IMR-90 (cell line): ENCODE results near the gene MCFD2. TPM values are rescaled to one million over a fixed set of nuclear protein-coding genes. Genes with fewer than 3 reads are reported as not detected.

Source experiments
- ATAC-seq: fragments of 200-7000 bp; cut with Tn5 transposase; 2 replicates; pipeline ENCODE4 v1.9.1; 2020; ENCODE audit warnings: low read depth, mild to moderate bottlenecking, moderate library complexity
- BruUV-seq: library from RNA; stranded (reverse); fragments of 400-500 nt; replicated peaks from 2 replicates; lab custom pipeline; 2021; lab: Mats Ljungman, UMichigan
- CTCF ChIA-PET: fragments of 300-600 bp; formaldehyde crosslinking; extraction: SDS; loops from one replicate; lab custom pipeline; 2021; ENCODE audit warnings: antibody characterized with exemption; lab: Yijun Ruan, JAX
- POLR2A ChIA-PET: fragments of 300-600 bp; sonication (Branson Sonifier 250); formaldehyde crosslinking; loops from one replicate; lab custom pipeline; 2022; ENCODE audit warnings: antibody characterized with exemption; ENCODE audit not compliant: unreplicated experiment; lab: Charles Lee
- DNase-seq: peaks from one replicate; pipeline ENCODE4 v3.0.0; 2013
- H2AFZ ChIP-seq: replicated peaks from 2 replicates; pipeline ENCODE3; 2013; ENCODE audit warnings: low read length, mild to moderate bottlenecking; ENCODE audit not compliant: poor library complexity
- H2AK5ac ChIP-seq: 2 replicates; pipeline ENCODE4 v1.6.1; 2013; ENCODE audit warnings: low read depth, low read length, inconsistent platforms
- H2AK9ac ChIP-seq: replicated peaks from 2 replicates; pipeline ENCODE3; 2013; ENCODE audit warnings: mild to moderate bottlenecking, low read depth, low read length, moderate library complexity; ENCODE audit not compliant: poor library complexity
- H2BK120ac ChIP-seq: 2 replicates; pipeline ENCODE4 v1.6.1; 2013; ENCODE audit warnings: low read depth, low read length, inconsistent platforms
- H2BK15ac ChIP-seq: 3 replicates; pipeline ENCODE4 v1.6.1; 2013; ENCODE audit warnings: low read depth, low read length, inconsistent platforms
- H2BK20ac ChIP-seq: 2 replicates; pipeline ENCODE4 v1.6.1; 2013; ENCODE audit warnings: low read depth, mild to moderate bottlenecking, inconsistent platforms, low read length, moderate library complexity
- H2BK5ac ChIP-seq: 2 replicates; pipeline ENCODE4 v1.6.1; 2013; ENCODE audit warnings: mild to moderate bottlenecking, low read depth, low read length, inconsistent platforms; ENCODE audit not compliant: poor library complexity, severe bottlenecking
- H3K14ac ChIP-seq: replicated peaks from 2 replicates; pipeline ENCODE4 v1.6.1; 2013; ENCODE audit warnings: low read depth, low read length, inconsistent platforms
- H3K18ac ChIP-seq: 2 replicates; pipeline ENCODE4 v1.6.1; 2013; ENCODE audit warnings: low read depth, low read length, control low read depth
- H3K23ac ChIP-seq: 2 replicates; pipeline ENCODE4 v1.6.1; 2013; ENCODE audit warnings: low read depth, low read length, inconsistent platforms
- H3K27ac ChIP-seq: 2 replicates; pipeline ENCODE4 v1.5.1; 2013; ENCODE audit warnings: mild to moderate bottlenecking, control low read depth, low read length; ENCODE audit not compliant: insufficient read depth
- H3K27me3 ChIP-seq: 2 replicates; pipeline ENCODE4 v1.6.1; 2013; ENCODE audit warnings: low read length; ENCODE audit not compliant: control insufficient read depth, insufficient read depth
- H3K36me3 ChIP-seq: 2 replicates; pipeline ENCODE4 v1.6.1; 2013; ENCODE audit warnings: low read length, mixed read lengths; ENCODE audit not compliant: control insufficient read depth, insufficient read depth
- H3K4ac ChIP-seq: 2 replicates; pipeline ENCODE4 v1.6.1; 2013; ENCODE audit warnings: low read depth, low read length, inconsistent platforms
- H3K4me1 ChIP-seq: 2 replicates; pipeline ENCODE4 v1.6.1; 2013; ENCODE audit warnings: low read length, mixed read lengths; ENCODE audit not compliant: control insufficient read depth, insufficient read depth
- H3K4me2 ChIP-seq: 2 replicates; pipeline ENCODE4 v1.6.1; 2013; ENCODE audit warnings: low read depth, mild to moderate bottlenecking, control low read depth, low read length, moderate library complexity
- H3K4me3 ChIP-seq: 2 replicates; pipeline ENCODE4 v1.5.1; 2013; ENCODE audit warnings: low read depth, mild to moderate bottlenecking, control low read depth, low read length, moderate library complexity; ENCODE audit not compliant: insufficient read depth
- H3K56ac ChIP-seq: 2 replicates; pipeline ENCODE4 v1.6.1; 2013; ENCODE audit warnings: low read length, inconsistent platforms; ENCODE audit not compliant: insufficient read depth; ENCODE audit errors: extremely low read depth
- H3K79me1 ChIP-seq, 2 experiments: 2 replicates each; pipeline ENCODE4 v1.6.1; 2013; ENCODE audit warnings: low read length in 2 of 2, inconsistent platforms in 1 of 2, low read depth in 1 of 2
- H3K9ac ChIP-seq: 2 replicates; pipeline ENCODE4 v1.6.1; 2013; ENCODE audit warnings: low read depth, low read length, control low read depth
- H3K9me1 ChIP-seq: 2 replicates; pipeline ENCODE4 v1.6.1; 2013; ENCODE audit warnings: low read length, inconsistent platforms; ENCODE audit not compliant: insufficient read depth
- H3K9me3 ChIP-seq: 2 replicates; pipeline ENCODE4 v1.6.1; 2013; ENCODE audit warnings: low read length; ENCODE audit not compliant: control insufficient read depth, insufficient read depth
- H4K20me1 ChIP-seq: 2 replicates; pipeline ENCODE4 v1.6.1; 2013; ENCODE audit warnings: low read length, inconsistent platforms; ENCODE audit not compliant: insufficient read depth
- H4K5ac ChIP-seq: 2 replicates; pipeline ENCODE4 v1.6.1; 2013; ENCODE audit warnings: mild to moderate bottlenecking, low read depth, low read length, control low read depth
- H4K8ac ChIP-seq, 2 experiments: 2 replicates each; pipeline ENCODE4 v1.6.1; 2013; ENCODE audit warnings: low read depth in 2 of 2, low read length in 2 of 2, control low read depth in 1 of 2, inconsistent platforms in 1 of 2
- H4K91ac ChIP-seq: 2 replicates; pipeline ENCODE4 v1.6.1; 2013; ENCODE audit warnings: low read depth, low read length, inconsistent platforms; ENCODE audit not compliant: insufficient read depth
- BHLHE40 ChIP-seq: fragments of 150-350 bp; IDR thresholded peaks from 2 replicates; pipeline ENCODE4 v1.6.1; 2016; ENCODE audit warnings: mild to moderate bottlenecking, low read depth, low read length
- CEBPB ChIP-seq: IDR thresholded peaks from 2 replicates; pipeline ENCODE4 v1.6.1; 2012; ENCODE audit warnings: low read depth, low read length, improper control_type of control experiment
- CHD1 ChIP-seq: IDR thresholded peaks from 2 replicates; pipeline ENCODE4 v1.6.1; 2012; ENCODE audit warnings: low read depth, low read length, improper control_type of control experiment
- FOS ChIP-seq: fragments of 150-350 bp; IDR thresholded peaks from 2 replicates; pipeline ENCODE4 v1.6.1; 2016; ENCODE audit warnings: low read depth, low read length
- MAFK ChIP-seq: IDR thresholded peaks from 2 replicates; pipeline ENCODE4 v1.6.1; 2012; ENCODE audit warnings: low read depth, low read length, improper control_type of control experiment
- MAZ ChIP-seq: IDR thresholded peaks from 2 replicates; pipeline ENCODE4 v1.6.1; 2012; ENCODE audit warnings: low read depth, mild to moderate bottlenecking, low read length, improper control_type of control experiment, moderate library complexity, borderline replicate concordance
- MXI1 ChIP-seq: IDR thresholded peaks from 2 replicates; pipeline ENCODE4 v1.6.1; 2012; ENCODE audit warnings: low read depth, mild to moderate bottlenecking, low read length, moderate library complexity, borderline replicate concordance
- NFE2L2 ChIP-seq: fragments of 150-350 bp; IDR thresholded peaks from 2 replicates; pipeline ENCODE4 v1.6.1; 2016; ENCODE audit warnings: low read depth, mild to moderate bottlenecking, low read length
- POLR2A ChIP-seq: IDR thresholded peaks from 2 replicates; pipeline ENCODE4 v1.6.1; 2012; ENCODE audit warnings: mild to moderate bottlenecking, low read depth, low read length
- RFX5 ChIP-seq: IDR thresholded peaks from 2 replicates; pipeline ENCODE4 v1.8.0; 2012; ENCODE audit warnings: low read depth, mild to moderate bottlenecking, low read length, moderate library complexity
- SMC3 ChIP-seq: fragments of 150-350 bp; IDR thresholded peaks from 2 replicates; pipeline ENCODE4 v1.6.1; 2016; ENCODE audit warnings: low read depth, mild to moderate bottlenecking, antibody characterized with exemption, low read length, moderate library complexity
- USF2 ChIP-seq: fragments of 150-350 bp; IDR thresholded peaks from 2 replicates; pipeline ENCODE4 v1.6.1; 2017; ENCODE audit warnings: mild to moderate bottlenecking, antibody characterized with exemption, low read length, low read depth
- WGBS, 2 experiments: methylation state at CpG; one replicate each; pipeline versions ENCODE4 v1.1.5 to v1.1.7; 2013; ENCODE audit warnings: missing lambda C conversion rate in 2 of 2; ENCODE audit not compliant: insufficient read length in 1 of 2; ENCODE audit errors: extremely low coverage in 2 of 2; 5-methylcytosine and 5-hydroxymethylcytosine counted together
- dilution Hi-C: fragments of 300-500 bp; cut with HindIII; formaldehyde crosslinking; loops from one replicate; pipeline ENCODE4 v1.14.3; 2018; ENCODE audit warnings: low sequenced_read_pairs; ENCODE audit not compliant: unreplicated experiment
- in situ Hi-C: fragments of 300-500 bp; cut with MboI; formaldehyde crosslinking; loops from 3 replicates; pipeline ENCODE4 v1.14.3; 2019; ENCODE audit warnings: low sequenced_read_pairs, inconsistent platforms, mixed read lengths
- intact Hi-C: fragments of 100-400 bp; cut with micrococcal nuclease; formaldehyde crosslinking; loops from 2 replicates; pipeline ENCODE4 v1.10.0; 2022
- polyA plus RNA-seq, 3 experiments: library from polyadenylated mRNA; depleted of rRNA; stranded (reverse); fragments of >200 nt; gene quantifications; 2 replicates each; pipeline ENCODE4 v1.2.3, GENCODE V29; 2012; ENCODE audit warnings: low replicate concordance in 1 of 3
- total RNA-seq: library from RNA; depleted of rRNA; stranded (reverse); fragments of >200 nt; gene quantifications from 2 replicates; pipeline ENCODE4 v1.2.3, GENCODE V29; 2012
- TF ChIP-seq, protein P1 (sequence below): fragments of 150-350 bp; IDR thresholded peaks from 2 replicates; pipeline ENCODE4 v1.6.1; 2016; ENCODE audit warnings: low read depth, mild to moderate bottlenecking, low read length, moderate library complexity, borderline replicate concordance
- TF ChIP-seq, protein P2 (sequence below): conservative IDR thresholded peaks from 2 replicates; pipeline ENCODE4 v1.5.1; 2012; ENCODE audit warnings: mild to moderate bottlenecking, low read depth, low read length, improper control_type of control experiment

Gene MCFD2
- total and polyA plus RNA-seq, 2 of the 4 experiments (the other 2 are of a cell fraction), result 145 to 177 TPM

DNA sequence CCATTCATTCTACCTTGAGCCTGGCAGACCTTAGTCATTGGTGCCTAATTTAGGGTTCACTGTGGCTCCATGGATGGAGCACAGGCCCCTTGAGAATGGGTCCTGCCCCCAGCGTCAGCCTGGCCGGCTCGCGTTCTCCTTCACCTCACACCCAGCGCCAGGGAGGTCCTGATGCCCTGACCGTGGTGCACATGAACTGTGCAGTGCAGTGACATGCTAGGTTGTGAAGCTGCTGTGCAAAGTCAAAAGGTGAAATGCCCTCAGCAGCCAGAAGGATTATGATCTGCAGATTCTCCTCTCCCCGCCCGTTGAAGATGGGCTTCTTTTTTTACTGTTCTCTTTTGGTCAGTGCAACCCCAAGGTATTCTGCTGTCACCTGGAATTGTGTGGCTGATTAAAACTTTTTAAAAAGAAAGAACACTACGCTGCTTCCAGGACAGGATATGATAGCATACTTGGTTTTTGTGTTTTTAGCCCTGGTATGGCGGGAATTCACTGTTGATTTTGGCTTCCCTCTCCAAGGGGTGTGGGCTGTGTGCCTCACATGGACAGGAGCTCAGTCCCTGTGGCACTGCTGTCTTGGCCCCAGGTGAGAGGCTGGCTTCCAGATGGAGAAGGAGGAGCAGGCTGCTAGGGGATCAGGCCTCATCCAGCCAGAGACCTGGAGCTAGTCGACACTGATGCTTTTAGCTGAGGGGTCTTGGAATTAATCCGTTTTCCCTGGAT lies 49.4 kb upstream of the MCFD2 start:
- Histone ChIP-seq H2BK15ac (no peak overlapping the region), H2AK9ac (peak overlapping the region; percentile 4), H2AFZ (no peak overlapping the region), H3K79me1 (peaks cover 26 to 66% of the 10 kb centered on the region in 2 experiments), H3K4me1 (peaks cover 27% of the 10 kb centered on the region), H4K20me1 (no peaks in the 10 kb centered on the region), H3K18ac (peak overlapping the region; percentile 64), H4K8ac (peak overlapping the region; percentile 1 to 57; a peak in 2 of 4 replicates), H3K4me2 (0 out of 2 replicates have a peak overlapping the region, but pooled peaks have one; percentile 18), H2AK5ac (peak overlapping the region; percentile 90), H3K23ac (no peak overlapping the region; the same call in 1 of the 2 replicates), H4K91ac (peak overlapping the region; percentile 44), H3K4me3 (no peak overlapping the region), H3K36me3 (peaks cover 20% of the 10 kb centered on the region; the same call in 1 of the 2 replicates), H2BK5ac (peak overlapping the region; percentile 76), H3K9me3 (no peaks in the 10 kb centered on the region), H2BK20ac (peak overlapping the region; percentile 53; the same call in 1 of the 2 replicates), H3K56ac (no peak overlapping the region), H3K27ac (peak overlapping the region; percentile 48), H3K4ac (peak overlapping the region; percentile 79), H3K27me3 (no peaks in the 10 kb centered on the region), H3K9ac (0 out of 2 replicates have a peak overlapping the region, but pooled peaks have one; percentile 21), H3K9me1 (peaks cover 20% of the 10 kb centered on the region), H3K14ac (peak overlapping the region; percentile 54; the same call in 1 of the 2 replicates), H4K5ac (peak overlapping the region; percentile 53), H2BK120ac (peak overlapping the region; percentile 64)
- TF ChIP-seq NFE2L2 (no peak), SMC3 (no peak), MAZ (no peak), POLR2A (no peak), USF2 (no peak), MXI1 (no peak), CEBPB (no peak), BHLHE40 (no peak), MAFK (no peak), CHD1 (no peak), RFX5 (no peak), FOS (no peak)
- TF ChIP-seq, protein P1, sequence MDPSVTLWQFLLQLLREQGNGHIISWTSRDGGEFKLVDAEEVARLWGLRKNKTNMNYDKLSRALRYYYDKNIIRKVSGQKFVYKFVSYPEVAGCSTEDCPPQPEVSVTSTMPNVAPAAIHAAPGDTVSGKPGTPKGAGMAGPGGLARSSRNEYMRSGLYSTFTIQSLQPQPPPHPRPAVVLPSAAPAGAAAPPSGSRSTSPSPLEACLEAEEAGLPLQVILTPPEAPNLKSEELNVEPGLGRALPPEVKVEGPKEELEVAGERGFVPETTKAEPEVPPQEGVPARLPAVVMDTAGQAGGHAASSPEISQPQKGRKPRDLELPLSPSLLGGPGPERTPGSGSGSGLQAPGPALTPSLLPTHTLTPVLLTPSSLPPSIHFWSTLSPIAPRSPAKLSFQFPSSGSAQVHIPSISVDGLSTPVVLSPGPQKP, result no peak
- TF ChIP-seq, protein P2, sequence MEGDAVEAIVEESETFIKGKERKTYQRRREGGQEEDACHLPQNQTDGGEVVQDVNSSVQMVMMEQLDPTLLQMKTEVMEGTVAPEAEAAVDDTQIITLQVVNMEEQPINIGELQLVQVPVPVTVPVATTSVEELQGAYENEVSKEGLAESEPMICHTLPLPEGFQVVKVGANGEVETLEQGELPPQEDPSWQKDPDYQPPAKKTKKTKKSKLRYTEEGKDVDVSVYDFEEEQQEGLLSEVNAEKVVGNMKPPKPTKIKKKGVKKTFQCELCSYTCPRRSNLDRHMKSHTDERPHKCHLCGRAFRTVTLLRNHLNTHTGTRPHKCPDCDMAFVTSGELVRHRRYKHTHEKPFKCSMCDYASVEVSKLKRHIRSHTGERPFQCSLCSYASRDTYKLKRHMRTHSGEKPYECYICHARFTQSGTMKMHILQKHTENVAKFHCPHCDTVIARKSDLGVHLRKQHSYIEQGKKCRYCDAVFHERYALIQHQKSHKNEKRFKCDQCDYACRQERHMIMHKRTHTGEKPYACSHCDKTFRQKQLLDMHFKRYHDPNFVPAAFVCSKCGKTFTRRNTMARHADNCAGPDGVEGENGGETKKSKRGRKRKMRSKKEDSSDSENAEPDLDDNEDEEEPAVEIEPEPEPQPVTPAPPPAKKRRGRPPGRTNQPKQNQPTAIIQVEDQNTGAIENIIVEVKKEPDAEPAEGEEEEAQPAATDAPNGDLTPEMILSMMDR, result no peak
- ATAC-seq (peak; percentile 18; the same call in 1 of the 2 replicates), DNase-seq (no peak)
- CTCF ChIA-PET, result interaction anchor here (0.6 to 0.7 kb wide), 3 partner anchors 373 to 954 kb away, joined by 3 to 4 read pairs (median 3); no protein-coding TSS in a partner anchor
- intact Hi-C loops (loop anchor here (5.0 kb wide), 1 partner anchor 48 kb away; the partner anchor contains the start of gene MCFD2), dilution Hi-C loops (no loop called here), in situ Hi-C loops (no loop called here)
- POLR2A ChIA-PET, result no interaction called here
- 63% methylated on average over 2 of the region's 12 CpGs; no CpG with 5 or more reads in 1 of the 2 experiments for WGBS, 2 experiments
- BruUV-seq, result no TSS peak
